ENCODE data around the gene CYREN. TPM values are rescaled to one million over a fixed set of nuclear protein-coding genes. Genes with fewer than 3 reads are reported as not detected.

CYREN gene
- total and polyA plus RNA-seq, 2 donors from 2014 or later, result 39.4 to 89.3 TPM

GRCh38 chr7:135208102-135208793 is 37.7 kb upstream of the CYREN start:
- Histone ChIP-seq H3K9ac (ENCODE audit: low read length in 3 of 3) (peak overlapping the region in 2 of 3 donors; percentile 43 to 60), H3K36me3 (ENCODE audit: control insufficient read depth in 2 of 3, insufficient read depth in 3 of 3, low read length in 3 of 3) (peaks cover 3 to 10% (median 7%) of the 10 kb centered on the region in 3 donors), H3K9me3 (ENCODE audit: control insufficient read depth in 2 of 3, insufficient read depth in 1 of 3, low read length in 3 of 3) (no peaks in the 10 kb centered on the region), H3K27me3 (ENCODE audit: control insufficient read depth, insufficient read depth, low read length) (no peaks in the 10 kb centered on the region), H3K4me3 (ENCODE audit: low read length in 3 of 3) (peak overlapping the region in 2 of 3 donors; percentile 74 to 96), H3K4me1 (ENCODE audit: control insufficient read depth in 2 of 3, insufficient read depth in 2 of 3, low read depth in 1 of 3, low read length in 3 of 3) (peaks cover 0 to 35% (median 17%) of the 10 kb centered on the region in 3 donors), H3K27ac (ENCODE audit: low read depth in 2 of 2, low read length in 2 of 2) (peak overlapping the region; percentile 82 to 98)
- no peak for TF ChIP-seq CTCF (IDR thresholded peaks at IDR 0.05; ENCODE audit: borderline replicate concordance, extremely low read depth, insufficient read depth)
- intact Hi-C loops (cut with DNase I), result no loop called here
- peak in 4 of 5 donors; percentile 50 to 80 (median 71) for DNase-seq
- FAIRE-seq, result no peak

- no peak for TF ChIP-seq CTCF (IDR thresholded peaks at IDR 0.05; ENCODE audit: borderline replicate concordance, extremely low read depth, insufficient read depth)
- Histone ChIP-seq H3K27ac (ENCODE audit: low read depth in 2 of 2, low read length in 2 of 2) (peak overlapping the region; percentile 82 to 98), H3K9ac (ENCODE audit: low read length in 3 of 3) (peak overlapping the region in 1 of 3 donors; percentile 60), H3K36me3 (ENCODE audit: control insufficient read depth in 2 of 3, insufficient read depth in 3 of 3, low read length in 3 of 3) (peaks cover 3 to 14% (median 8%) of the 10 kb centered on the region in 3 donors), H3K4me3 (ENCODE audit: low read length in 3 of 3) (peak overlapping the region in 1 of 3 donors; percentile 96), H3K9me3 (ENCODE audit: control insufficient read depth in 2 of 3, insufficient read depth in 1 of 3, low read length in 3 of 3) (no peaks in the 10 kb centered on the region), H3K27me3 (ENCODE audit: control insufficient read depth, insufficient read depth, low read length) (no peaks in the 10 kb centered on the region), H3K4me1 (ENCODE audit: control insufficient read depth in 2 of 3, insufficient read depth in 2 of 3, low read depth in 1 of 3, low read length in 3 of 3) (peaks cover 0 to 42% (median 21%) of the 10 kb centered on the region in 3 donors)
- FAIRE-seq (no peak), DNase-seq (peak in 2 of 5 donors; percentile 40 to 45)
- intact Hi-C loops (cut with DNase I), result no loop called here
These were observed 37.0 kb upstream of the CYREN start for GRCh38 chr7:135207406-135208101.

- H3K9me3 ChIP-seq (ENCODE audit: control insufficient read depth in 2 of 3, insufficient read depth in 1 of 3, low read length in 3 of 3), result no peaks in the 10 kb centered on the region
- H3K9ac ChIP-seq (ENCODE audit: low read length in 3 of 3), result peak overlapping the region in 1 of 3 donors; percentile 60
- no peak for TF ChIP-seq CTCF (IDR thresholded peaks at IDR 0.05; ENCODE audit: borderline replicate concordance, extremely low read depth, insufficient read depth)
- no peaks in the 10 kb centered on the region for H3K27me3 ChIP-seq (ENCODE audit: control insufficient read depth, insufficient read depth, low read length)
- H3K27ac ChIP-seq (ENCODE audit: low read depth in 2 of 2, low read length in 2 of 2), result peak overlapping the region; percentile 82 to 98
- H3K4me1 ChIP-seq (ENCODE audit: control insufficient read depth in 2 of 3, insufficient read depth in 2 of 3, low read depth in 1 of 3, low read length in 3 of 3), result peaks cover 0 to 46% (median 21%) of the 10 kb centered on the region in 3 donors
- no peak for FAIRE-seq
- H3K4me3 ChIP-seq (ENCODE audit: low read length in 3 of 3), result peak overlapping the region in 1 of 3 donors; percentile 96
- peaks cover 3 to 14% (median 8%) of the 10 kb centered on the region in 3 donors for H3K36me3 ChIP-seq (ENCODE audit: control insufficient read depth in 2 of 3, insufficient read depth in 3 of 3, low read length in 3 of 3)
- peak in 2 of 5 donors; percentile 63 to 74 for DNase-seq
- intact Hi-C loops (cut with DNase I), result no loop called here
These were observed 36.5 kb upstream of the CYREN start for GRCh38 chr7:135206941-135207391.

All from kidney (tissue), 14 donors.